Activated CD4-positive, alpha-beta T cell treated with anti-CD3 and anti-CD28 coated beads for 1 hour (primary cell): Measurements from ENCODE around the gene CALML5.
"Not testable (repeated sequence)": the region's sequence is repeated elsewhere in the genome, so short reads cannot be mapped to it uniquely, and the experiment has no call there.

Experiments used
- DNase-seq: peaks from one replicate; pipeline ENCODE4 v3.0.0-alpha.2; 2020

The CALML5 gene

GRCh38 chr10:5479481-5480161 lies 19.7 kb downstream of the CALML5 start:
- no peak for DNase-seq

GRCh38 chr10:5478694-5479305 lies 20.6 kb downstream of the CALML5 start:
- DNase-seq, result no peak

GRCh38 chr10:5477948-5478693 lies 21.2 kb downstream of the CALML5 start:
- DNase-seq, result no peak

DNA sequence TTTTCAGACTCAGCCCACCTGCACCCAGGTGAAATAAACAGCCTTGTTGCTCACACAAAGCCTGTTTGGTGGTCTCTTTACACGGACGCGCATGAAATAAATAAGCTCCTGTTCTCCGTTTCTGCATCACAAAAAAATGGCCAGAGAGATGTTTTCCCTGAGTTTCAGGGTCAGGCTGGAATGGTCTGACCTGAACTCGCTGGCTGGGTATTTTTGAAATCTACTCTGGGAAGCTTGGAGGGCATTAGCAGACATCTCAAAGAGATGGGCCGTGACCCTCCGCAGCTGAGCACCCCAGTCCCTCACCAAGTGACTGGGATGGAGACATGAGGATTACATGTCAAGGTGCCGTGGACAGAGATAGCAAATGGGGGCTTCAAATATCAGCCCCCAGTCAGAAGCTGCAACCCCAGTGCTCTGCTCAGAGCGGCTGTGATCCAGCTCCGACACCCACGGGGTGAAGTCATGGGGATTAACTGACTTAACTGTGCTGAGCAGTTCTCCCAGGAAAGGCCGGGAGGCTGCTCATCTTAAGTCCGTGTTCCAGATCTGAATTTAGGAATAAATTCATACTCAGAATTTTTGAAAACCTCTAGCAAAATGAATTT lies 22.3 kb downstream of the CALML5 start:
- no peak for DNase-seq

GRCh38 chr10:5475974-5476807 lies 23.2 kb downstream of the CALML5 start:
- not testable (repeated sequence) for DNase-seq

- DNase-seq, result not testable (repeated sequence)
Observed at GRCh38 chr10:5475088-5475487, 24.3 kb downstream of the CALML5 start.

GRCh38 chr10:5474642-5475041 lies 24.7 kb downstream of the CALML5 start:
- not testable (repeated sequence) for DNase-seq

- DNase-seq, result no peak
Observed at GRCh38 chr10:5470062-5470751, 29.2 kb downstream of the CALML5 start.

- no peak for DNase-seq
Observed at GRCh38 chr10:5469353-5470061, 29.9 kb downstream of the CALML5 start.

DNA sequence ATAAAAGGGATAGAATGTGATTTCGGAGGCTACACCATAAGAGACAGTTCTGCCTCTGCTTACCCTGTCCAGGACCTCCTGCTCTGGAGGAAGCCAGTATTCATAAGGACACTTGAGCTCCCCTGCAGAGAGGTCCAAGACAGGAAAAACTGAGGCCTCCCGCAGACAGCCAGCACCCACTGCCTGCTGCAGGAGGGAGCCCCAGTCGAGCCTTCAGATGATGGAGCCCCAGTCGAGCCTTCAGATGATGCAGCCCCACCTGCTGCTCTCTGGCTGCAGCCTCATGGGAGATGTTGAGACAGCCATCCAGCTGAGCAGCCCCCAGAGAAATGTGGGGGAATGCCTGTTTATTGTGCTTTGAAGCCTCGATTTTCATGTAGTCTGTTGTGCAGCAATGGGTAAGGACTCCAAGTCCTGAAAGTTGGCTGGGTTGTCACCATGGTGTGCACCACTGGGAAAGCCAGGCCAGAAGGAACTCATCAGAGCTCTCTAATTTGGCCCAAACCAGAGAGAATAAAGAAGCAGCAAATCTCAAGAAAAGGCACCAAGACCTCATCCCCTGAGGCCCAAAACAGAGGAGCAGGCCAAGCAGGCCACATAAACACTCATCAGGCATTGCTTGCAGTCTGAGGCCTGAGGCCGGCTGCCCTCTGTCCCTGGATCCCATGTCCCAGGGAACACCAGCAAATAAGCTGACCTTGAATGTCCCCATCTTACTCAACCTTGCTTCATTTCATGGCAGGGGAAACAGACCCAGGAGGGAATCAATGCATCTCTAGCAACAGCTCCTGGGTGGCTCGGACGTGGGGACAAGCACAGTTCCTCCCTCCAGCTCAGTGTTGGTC lies 30.9 kb downstream of the CALML5 start:
- no peak for DNase-seq

GRCh38 chr10:5467634-5468255 lies 31.6 kb downstream of the CALML5 start:
- DNase-seq, result no peak

GRCh38 chr10:5467207-5467535 lies 32.2 kb downstream of the CALML5 start:
- no peak for DNase-seq

DNA sequence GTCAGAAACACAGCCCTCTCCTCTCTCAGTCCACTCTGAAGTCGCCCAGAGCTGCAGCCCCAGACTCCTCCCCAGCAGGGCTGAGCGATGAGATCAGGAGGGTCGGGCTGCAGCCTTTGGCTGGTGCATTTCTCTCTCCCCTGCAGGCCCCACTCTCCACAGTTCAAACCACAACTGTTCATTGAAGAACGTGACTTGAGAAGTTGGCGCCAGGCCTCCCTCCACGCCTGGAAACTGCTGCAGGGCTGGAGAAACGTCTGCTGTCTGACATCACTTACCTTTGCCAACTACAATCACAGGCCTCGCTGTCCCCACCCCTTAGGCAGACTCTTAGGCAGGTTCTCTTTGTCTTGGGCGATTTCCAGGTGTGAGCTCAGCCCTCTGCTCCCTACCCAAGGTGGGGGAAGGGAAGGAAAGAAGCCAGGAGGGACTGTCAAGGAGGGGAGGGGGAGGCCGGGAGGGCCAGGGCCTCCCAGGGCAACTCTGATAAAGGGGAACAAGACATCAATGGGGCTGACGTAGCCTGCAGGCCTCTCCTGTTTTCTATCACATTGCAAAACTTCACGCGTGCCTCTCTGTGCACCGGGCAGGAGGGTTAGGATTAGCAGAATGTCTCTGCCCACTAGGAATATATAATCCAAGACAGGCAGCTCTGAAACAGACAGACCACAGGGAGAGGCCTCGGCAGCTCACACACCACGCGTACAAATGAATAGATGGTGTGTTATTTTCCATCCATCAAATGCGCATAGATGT lies 32.7 kb downstream of the CALML5 start:
- DNase-seq, result no peak

GRCh38 chr10:5465976-5466450 lies 33.4 kb downstream of the CALML5 start:
- DNase-seq, result no peak

DNA sequence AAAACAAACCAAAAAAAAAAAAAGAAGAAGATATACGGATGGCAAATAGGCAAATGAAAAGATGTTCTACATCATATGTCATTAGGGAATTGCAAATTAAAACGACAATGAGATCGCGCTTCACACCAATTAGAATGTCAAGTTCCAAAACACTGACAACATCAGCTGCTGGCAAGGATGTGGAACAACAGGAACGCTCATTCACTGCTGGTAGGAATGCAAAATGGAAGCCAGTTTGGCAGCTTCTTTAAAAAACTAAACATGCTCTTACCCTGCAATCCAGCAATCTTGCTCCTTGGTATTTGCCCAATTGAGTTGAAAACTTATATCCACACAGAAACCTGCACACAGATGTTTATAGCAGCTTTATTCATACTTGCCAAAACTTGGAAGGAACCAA lies 34.8 kb downstream of the CALML5 start:
- no peak for DNase-seq

DNA sequence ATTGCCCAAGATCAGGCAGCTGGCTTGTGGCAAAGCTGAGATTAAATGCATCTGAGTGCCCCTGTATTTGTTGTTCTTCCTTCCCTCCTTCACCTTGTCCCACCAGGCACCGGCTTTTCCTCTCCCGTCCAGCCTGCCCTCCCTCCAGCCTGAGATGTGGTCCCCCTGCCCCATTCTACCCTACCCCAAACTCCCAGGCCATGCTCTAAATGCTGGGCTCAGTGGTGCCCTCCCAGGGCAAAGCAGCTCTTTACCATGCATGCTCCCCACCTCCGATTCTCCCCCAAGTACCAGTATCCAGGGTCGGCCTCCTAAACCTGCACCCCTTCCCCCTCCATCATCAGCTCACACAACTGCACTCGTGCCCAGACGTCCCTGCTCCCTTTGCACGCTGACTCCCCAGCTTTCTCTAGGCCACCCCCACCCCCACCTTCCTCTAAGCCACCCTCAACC lies 36.5 kb downstream of the CALML5 start:
- DNase-seq, result no peak

DNA sequence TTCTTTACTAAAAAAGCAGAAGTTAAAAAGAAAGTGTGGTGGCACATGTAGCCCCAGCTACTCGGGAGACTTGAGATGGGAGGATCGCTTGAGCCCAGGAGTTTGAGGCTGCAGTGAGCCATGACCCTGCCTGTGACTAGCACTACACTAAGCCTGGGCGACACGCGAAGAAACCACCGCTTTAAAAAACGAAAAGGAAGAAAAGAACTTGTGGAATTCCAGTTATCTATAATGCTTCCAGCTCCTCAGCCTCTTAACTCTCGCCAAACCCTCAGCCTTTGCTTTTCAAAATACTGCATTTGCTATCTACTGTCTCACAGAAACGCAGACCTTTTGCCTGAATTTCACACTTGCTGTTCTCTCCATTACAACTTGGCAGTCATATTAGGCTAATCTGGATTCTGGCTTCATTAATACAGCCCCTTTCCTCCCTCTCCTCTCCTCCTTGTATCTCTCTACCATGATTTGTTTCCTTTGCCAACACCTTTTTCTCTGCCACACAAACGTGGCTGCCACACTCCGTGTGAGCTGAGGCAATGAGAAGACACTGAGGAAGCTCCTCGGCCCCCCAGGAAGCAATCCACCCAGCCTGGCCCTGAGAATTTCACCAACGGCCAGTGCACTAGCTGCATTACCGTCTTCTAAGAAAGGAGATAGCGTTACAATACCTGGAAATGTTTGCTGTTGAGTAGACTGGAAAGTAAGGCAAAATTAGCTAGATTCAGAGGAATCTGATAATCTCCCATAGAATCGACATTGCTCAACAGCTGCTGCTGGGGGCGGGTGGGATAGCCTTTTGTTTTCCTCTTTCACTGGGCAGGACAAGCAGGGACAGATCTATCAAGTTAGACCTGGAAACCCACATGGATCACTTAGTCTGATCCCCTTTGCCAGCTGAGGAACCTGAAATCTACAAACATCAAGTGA lies 37.2 kb downstream of the CALML5 start:
- no peak for DNase-seq

- no peak for DNase-seq
Observed at GRCh38 chr10:5461203-5461588, 38.2 kb downstream of the CALML5 start.
